ENCODE results near the gene IRF5. TPM values are rescaled to one million over a fixed set of nuclear protein-coding genes. Genes with fewer than 3 reads are reported as not detected.

IRF5 gene
- total RNA-seq, 2 experiments from 2014 or later, result 8.2 to 21.9 TPM

- no peak for TF ChIP-seq EZH2phosphoT487 (IDR thresholded peaks at IDR 0.05; ENCODE audit: borderline replicate concordance, low read depth, low read length)
- TF ChIP-seq CTCF (conservative IDR thresholded peaks at IDR 0.05; ENCODE audit: low read length), result no peak
- no peak overlapping the region for H3K4me2 ChIP-seq (ENCODE audit: low read length)
- no peaks in the 10 kb centered on the region for H3K9me2 ChIP-seq (ENCODE audit: insufficient read depth, low read length)
- peaks cover 5% of the 10 kb centered on the region for H3K4me1 ChIP-seq (ENCODE audit: insufficient read depth, low read length, poor library complexity, severe bottlenecking)
- intact Hi-C loops (cut with micrococcal nuclease; ENCODE audit: unreplicated experiment), result no loop called here
- CTCF ChIA-PET (ENCODE audit: unreplicated experiment), result no interaction called here
- POLR2A ChIA-PET, result no interaction called here
- H3K36me3 ChIP-seq (ENCODE audit: insufficient read depth, low read length), result no peaks in the 10 kb centered on the region
- H2AFZ ChIP-seq (ENCODE audit: low read length), result no peak overlapping the region
- H3K4me3 ChIP-seq (ENCODE audit: low read depth, low read length, poor library complexity, severe bottlenecking), result no peak overlapping the region
- no peak overlapping the region for H3K27ac ChIP-seq (ENCODE audit: low read depth, low read length, poor library complexity, severe bottlenecking)
- no peaks in the 10 kb centered on the region for H3K79me2 ChIP-seq (ENCODE audit: insufficient read depth, low read depth, low read length)
- no peaks in the 10 kb centered on the region for H4K20me1 ChIP-seq (ENCODE audit: insufficient read depth, low read length)
- DNase-seq (ENCODE audit: low spot score), result no peak
- BruUV-seq (replicated peaks), result no TSS peak
- H3K9me3 ChIP-seq (ENCODE audit: low read length), result no peaks in the 10 kb centered on the region
Observed at GRCh38 chr7:128906001-128906765, 31.5 kb upstream of the IRF5 start.

DNA sequence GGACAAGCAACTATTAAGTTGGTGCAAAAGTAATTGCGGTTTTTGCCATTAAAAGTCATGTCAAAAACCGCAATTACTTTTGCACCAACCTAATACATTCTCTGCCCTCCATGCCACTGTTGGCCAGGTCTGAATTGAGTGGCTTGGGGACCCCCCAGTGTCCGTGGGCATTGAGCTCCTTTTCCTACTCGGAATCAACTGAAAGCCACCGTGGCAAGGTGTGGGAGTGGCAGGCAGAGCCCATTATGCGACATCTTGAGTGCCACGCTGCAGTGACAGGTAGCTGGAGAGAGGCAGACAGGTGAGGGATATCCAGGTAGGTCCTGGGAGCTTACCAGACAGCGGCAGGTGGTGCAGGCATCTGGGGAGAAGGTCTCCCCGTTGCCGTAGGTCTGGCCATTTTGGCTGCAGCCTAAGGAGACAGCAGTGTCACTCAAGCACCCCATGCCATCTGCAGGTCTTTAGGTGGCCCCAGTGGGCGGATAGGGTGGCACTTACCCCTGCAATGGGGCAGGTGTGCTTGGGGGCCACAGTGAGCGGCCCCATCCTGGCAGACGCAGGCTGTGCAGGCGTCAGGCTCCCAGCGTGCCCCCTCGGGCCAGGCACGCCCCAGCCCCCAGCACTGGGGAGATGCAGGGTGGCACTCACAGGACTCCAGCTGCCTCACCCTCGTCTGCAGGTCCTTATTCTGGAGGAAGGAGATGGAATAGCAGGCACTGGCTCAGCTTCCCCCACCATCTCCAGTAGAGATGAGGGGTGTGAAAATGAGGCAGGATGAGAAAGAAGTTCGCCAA, 30.8 kb upstream of the IRF5 start:
- Histone ChIP-seq H2AFZ (ENCODE audit: low read length) (no peak overlapping the region), H3K36me3 (ENCODE audit: insufficient read depth, low read length) (no peaks in the 10 kb centered on the region), H3K9me3 (ENCODE audit: low read length) (no peaks in the 10 kb centered on the region), H3K4me2 (ENCODE audit: low read length) (no peak overlapping the region), H3K27ac (ENCODE audit: low read depth, low read length, poor library complexity, severe bottlenecking) (no peak overlapping the region), H3K4me3 (ENCODE audit: low read depth, low read length, poor library complexity, severe bottlenecking) (no peak overlapping the region), H3K9me2 (ENCODE audit: insufficient read depth, low read length) (no peaks in the 10 kb centered on the region), H4K20me1 (ENCODE audit: insufficient read depth, low read length) (no peaks in the 10 kb centered on the region), H3K79me2 (ENCODE audit: insufficient read depth, low read depth, low read length) (no peaks in the 10 kb centered on the region), H3K4me1 (ENCODE audit: insufficient read depth, low read length, poor library complexity, severe bottlenecking) (peaks cover 5% of the 10 kb centered on the region)
- BruUV-seq (replicated peaks), result no TSS peak
- no peak for DNase-seq (ENCODE audit: low spot score)
- ChIA-PET CTCF (ENCODE audit: unreplicated experiment) (no interaction called here), POLR2A (no interaction called here)
- intact Hi-C loops (cut with micrococcal nuclease; ENCODE audit: unreplicated experiment), result no loop called here
- TF ChIP-seq EZH2phosphoT487 (IDR thresholded peaks at IDR 0.05; ENCODE audit: borderline replicate concordance, low read depth, low read length) (no peak), CTCF (conservative IDR thresholded peaks at IDR 0.05; ENCODE audit: low read length) (no peak)

Measured in OCI-LY7 (cell line).